Smooth muscle cell (in vitro differentiated cells): Measurements from ENCODE around the gene C2orf15. TPM values are rescaled to one million over a fixed set of nuclear protein-coding genes. Genes with fewer than 3 reads are reported as not detected.

Experiments
- DNase-seq: peaks from one replicate; lab custom pipeline; 2025; ENCODE audit not compliant: unreplicated experiment; lab: John Stamatoyannopoulos, UW
- H2AFZ ChIP-seq: fragments of 200-600 bp; sonication (generic); 2 replicates; pipeline ENCODE4 v1.6.0; 2016; ENCODE audit warnings: antibody characterized with exemption, low read depth, mild to moderate bottlenecking
- H3F3A ChIP-seq: fragments of 200-600 bp; sonication (generic); 2 replicates; pipeline ENCODE4 v1.6.0; 2017; ENCODE audit warnings: antibody characterized with exemption, low read depth
- H3K27ac ChIP-seq: fragments of 200-600 bp; sonication (generic); 2 replicates; pipeline ENCODE4 v1.5.1; 2016; ENCODE audit warnings: low read depth, mild to moderate bottlenecking
- H3K27me3 ChIP-seq: fragments of 200-600 bp; sonication (generic); 2 replicates; pipeline ENCODE4 v1.6.1; 2016; ENCODE audit warnings: low read depth, mild to moderate bottlenecking
- H3K36me3 ChIP-seq: fragments of 200-600 bp; sonication (generic); 2 replicates; pipeline ENCODE4 v1.5.1; 2016; ENCODE audit warnings: low read depth
- H3K4me1 ChIP-seq: fragments of 200-600 bp; sonication (generic); 2 replicates; pipeline ENCODE4 v1.5.1; 2016; ENCODE audit warnings: low read depth
- H3K4me2 ChIP-seq: fragments of 200-600 bp; sonication (generic); 2 replicates; pipeline ENCODE4 v1.6.0; 2016; ENCODE audit warnings: mild to moderate bottlenecking
- H3K4me3 ChIP-seq: fragments of 200-600 bp; sonication (generic); 2 replicates; pipeline ENCODE4 v1.5.1; 2016; ENCODE audit warnings: mild to moderate bottlenecking
- H3K79me2 ChIP-seq: fragments of 200-600 bp; sonication (generic); 2 replicates; pipeline ENCODE4 v1.6.0; 2016; ENCODE audit warnings: low read depth, mild to moderate bottlenecking
- H3K9ac ChIP-seq: fragments of 200-600 bp; sonication (generic); 2 replicates; pipeline ENCODE4 v1.6.0; 2016; ENCODE audit warnings: low read depth
- H3K9me3 ChIP-seq: fragments of 200-600 bp; sonication (generic); replicated peaks from 2 replicates; pipeline ENCODE4 v1.5.1; 2016; ENCODE audit warnings: low read depth
- H4K20me1 ChIP-seq: fragments of 200-600 bp; sonication (generic); 2 replicates; pipeline ENCODE4 v1.6.0; 2016; ENCODE audit warnings: low read depth
- CTCF ChIP-seq: fragments of 200-600 bp; sonication (generic); IDR thresholded peaks from 2 replicates; pipeline ENCODE4 v1.5.1; 2017; ENCODE audit warnings: borderline replicate concordance, mild to moderate bottlenecking, antibody characterized with exemption; ENCODE audit not compliant: insufficient read depth, poor library complexity, severe bottlenecking
- WGBS: methylation state at CpG from one replicate; pipeline ENCODE4 v1.1.7; 2016; ENCODE audit warnings: low lambda C conversion rate; 5-methylcytosine and 5-hydroxymethylcytosine counted together
- polyA plus RNA-seq: library from polyadenylated mRNA; unstranded; fragments of >200 nt; fragmentation: Nextera tagmentation; extraction: Ambion mirVana; gene quantifications from 2 replicates; pipeline ENCODE4 v1.2.1, GENCODE V29; 2016
- total RNA-seq: library from RNA; depleted of rRNA; stranded (reverse); fragments of >200 nt; gene quantifications from 2 replicates; pipeline ENCODE4 v1.2.3, GENCODE V29; 2014

The C2orf15 gene
- total and polyA plus RNA-seq, 2 experiments from 2014 or later, result 0.13 TPM; not detected in 1

GRCh38 chr2:99183025-99183424 lies 41.5 kb downstream of the C2orf15 start:
- no peak overlapping the region for H3K4me3 ChIP-seq
- H3F3A ChIP-seq, result no peaks in the 10 kb centered on the region
- H3K4me1 ChIP-seq, result peaks cover 17% of the 10 kb centered on the region
- H3K4me2 ChIP-seq, result no peak overlapping the region
- H3K79me2 ChIP-seq, result peaks cover 87% of the 10 kb centered on the region
- no peak for TF ChIP-seq CTCF
- no peaks in the 10 kb centered on the region for H3K27me3 ChIP-seq
- WGBS, result 100% methylated on average over 3 of the region's 3 CpGs
- no peaks in the 10 kb centered on the region for H3K9me3 ChIP-seq
- H2AFZ ChIP-seq, result no peak overlapping the region
- H3K9ac ChIP-seq, result no peak overlapping the region
- no peak for DNase-seq
- H4K20me1 ChIP-seq, result peaks cover 17% of the 10 kb centered on the region
- H3K36me3 ChIP-seq, result no peaks in the 10 kb centered on the region
- no peak overlapping the region for H3K27ac ChIP-seq

DNA sequence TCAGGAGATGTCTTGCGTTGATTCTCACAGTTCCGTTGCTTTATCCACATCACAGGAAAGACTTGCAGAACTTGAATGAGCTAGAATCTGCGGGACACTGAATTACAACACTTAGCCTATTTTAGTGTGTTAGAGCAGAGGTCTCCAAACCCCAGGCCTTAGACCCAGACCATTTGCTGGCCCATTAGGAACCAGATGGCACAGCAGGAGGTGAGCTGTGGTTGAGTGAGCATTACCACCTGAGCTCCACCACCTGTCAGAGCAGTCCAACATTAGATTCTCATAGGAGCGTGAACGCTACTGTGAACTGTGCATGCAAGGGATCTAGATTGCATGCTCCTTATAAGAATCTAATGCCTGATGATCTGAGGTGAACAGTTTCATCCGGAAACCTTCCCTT lies 43.3 kb downstream of the C2orf15 start:
- no peak for TF ChIP-seq CTCF
- H3K9me3 ChIP-seq, result no peaks in the 10 kb centered on the region
- no peak overlapping the region for H3K9ac ChIP-seq
- no peak overlapping the region for H3K4me2 ChIP-seq
- H4K20me1 ChIP-seq, result peaks cover 17% of the 10 kb centered on the region
- no peak overlapping the region for H3K4me3 ChIP-seq
- no peaks in the 10 kb centered on the region for H3F3A ChIP-seq
- H3K27me3 ChIP-seq, result no peaks in the 10 kb centered on the region
- H3K36me3 ChIP-seq, result no peaks in the 10 kb centered on the region
- WGBS, result 92% methylated on average over 6 of the region's 6 CpGs
- H3K27ac ChIP-seq, result no peak overlapping the region
- no peak overlapping the region for H2AFZ ChIP-seq
- H3K79me2 ChIP-seq, result peaks cover 85% of the 10 kb centered on the region
- no peak for DNase-seq
- H3K4me1 ChIP-seq, result peaks cover 16% of the 10 kb centered on the region

GRCh38 chr2:99187011-99187410 lies 45.5 kb downstream of the C2orf15 start:
- Histone ChIP-seq H3K36me3 (no peaks in the 10 kb centered on the region), H2AFZ (no peak overlapping the region), H4K20me1 (peaks cover 17% of the 10 kb centered on the region), H3K79me2 (peaks cover 72% of the 10 kb centered on the region), H3K4me1 (peaks cover 4% of the 10 kb centered on the region), H3K4me3 (no peak overlapping the region), H3K27ac (no peak overlapping the region), H3K4me2 (no peak overlapping the region), H3F3A (no peaks in the 10 kb centered on the region), H3K27me3 (no peaks in the 10 kb centered on the region), H3K9ac (no peak overlapping the region), H3K9me3 (no peaks in the 10 kb centered on the region)
- DNase-seq, result no peak
- no peak for TF ChIP-seq CTCF

DNA sequence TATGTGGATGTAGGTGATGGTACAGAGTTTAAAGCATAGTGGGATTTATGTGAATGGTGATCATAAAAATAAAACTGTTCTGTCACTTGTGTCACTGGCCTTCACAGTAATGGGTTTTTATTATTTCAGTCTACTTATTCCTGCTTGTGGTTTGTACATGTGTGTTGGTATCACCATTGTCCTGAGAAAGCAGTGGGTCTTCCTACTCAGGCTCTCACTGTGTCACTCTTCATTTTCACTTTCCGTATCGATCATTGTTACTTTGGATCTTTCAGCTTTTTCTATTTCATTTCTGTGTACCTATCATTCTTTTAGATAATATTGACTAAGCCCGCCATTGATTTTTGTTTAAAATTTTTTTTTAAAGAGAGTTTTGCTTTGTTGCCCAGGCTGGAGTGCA lies 46.9 kb downstream of the C2orf15 start:
- TF ChIP-seq CTCF, result no peak

More for the DNA sequence above, 46.9 kb downstream of the C2orf15 start:
- no peak overlapping the region for H2AFZ ChIP-seq
- no peak overlapping the region for H3K4me2 ChIP-seq
- H3K9me3 ChIP-seq, result no peaks in the 10 kb centered on the region
- H3K9ac ChIP-seq, result no peak overlapping the region
- peaks cover 58% of the 10 kb centered on the region for H3K79me2 ChIP-seq
- peaks cover 17% of the 10 kb centered on the region for H4K20me1 ChIP-seq
- DNase-seq, result no peak
- H3K36me3 ChIP-seq, result no peaks in the 10 kb centered on the region
- H3K4me3 ChIP-seq, result no peak overlapping the region
- H3K27me3 ChIP-seq, result no peaks in the 10 kb centered on the region
- WGBS, result 96% methylated on average over 3 of the region's 3 CpGs
- no peaks in the 10 kb centered on the region for H3K4me1 ChIP-seq
- no peaks in the 10 kb centered on the region for H3F3A ChIP-seq
- H3K27ac ChIP-seq, result no peak overlapping the region
